ENCODE results near the gene MOGAT3.

DNA sequence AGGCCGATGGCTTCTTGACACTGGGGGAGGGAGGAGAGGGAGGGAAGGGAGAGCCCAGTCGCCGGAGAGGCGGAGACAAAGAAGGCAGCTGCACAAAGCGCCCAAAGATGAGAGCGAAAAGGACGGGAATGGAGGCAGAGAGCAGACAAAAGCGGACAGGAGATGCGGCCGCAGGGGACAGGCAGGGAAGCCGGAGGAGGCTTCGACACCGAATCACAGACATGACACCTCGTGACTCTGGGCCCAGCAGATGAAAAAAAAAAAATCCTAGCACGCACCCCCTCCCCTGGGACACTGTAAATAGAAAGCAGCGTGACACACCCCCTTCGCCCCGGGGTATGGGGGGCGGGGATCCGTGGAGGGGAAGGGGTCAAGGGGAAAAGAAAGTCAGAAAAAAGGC is 21.7 kb downstream of the MOGAT3 start:
- no peak for TF ChIP-seq EZH2 (IDR thresholded peaks at IDR 0.05; ENCODE audit: borderline replicate concordance, low read length)
- TF ChIP-seq, protein P1, sequence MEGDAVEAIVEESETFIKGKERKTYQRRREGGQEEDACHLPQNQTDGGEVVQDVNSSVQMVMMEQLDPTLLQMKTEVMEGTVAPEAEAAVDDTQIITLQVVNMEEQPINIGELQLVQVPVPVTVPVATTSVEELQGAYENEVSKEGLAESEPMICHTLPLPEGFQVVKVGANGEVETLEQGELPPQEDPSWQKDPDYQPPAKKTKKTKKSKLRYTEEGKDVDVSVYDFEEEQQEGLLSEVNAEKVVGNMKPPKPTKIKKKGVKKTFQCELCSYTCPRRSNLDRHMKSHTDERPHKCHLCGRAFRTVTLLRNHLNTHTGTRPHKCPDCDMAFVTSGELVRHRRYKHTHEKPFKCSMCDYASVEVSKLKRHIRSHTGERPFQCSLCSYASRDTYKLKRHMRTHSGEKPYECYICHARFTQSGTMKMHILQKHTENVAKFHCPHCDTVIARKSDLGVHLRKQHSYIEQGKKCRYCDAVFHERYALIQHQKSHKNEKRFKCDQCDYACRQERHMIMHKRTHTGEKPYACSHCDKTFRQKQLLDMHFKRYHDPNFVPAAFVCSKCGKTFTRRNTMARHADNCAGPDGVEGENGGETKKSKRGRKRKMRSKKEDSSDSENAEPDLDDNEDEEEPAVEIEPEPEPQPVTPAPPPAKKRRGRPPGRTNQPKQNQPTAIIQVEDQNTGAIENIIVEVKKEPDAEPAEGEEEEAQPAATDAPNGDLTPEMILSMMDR (IDR thresholded peaks at IDR 0.05; ENCODE audit: low read length): no peak

All from OCI-LY1 (cell line).